Neuronal stem cell (in vitro differentiated cells): Measurements from ENCODE around the gene ZNF407.

Experiments used
- DNase-seq: peaks from one replicate; pipeline ENCODE4 v3.0.0-alpha.2; 2013; ENCODE audit warnings: low spot score
- H2AFZ ChIP-seq: one replicate; pipeline ENCODE4 v1.6.1; 2013; ENCODE audit warnings: mild to moderate bottlenecking, low read length, inconsistent platforms
- H2AK5ac ChIP-seq: 2 replicates; pipeline ENCODE4 v1.6.1; 2013; ENCODE audit warnings: low read depth, mild to moderate bottlenecking, inconsistent platforms, low read length, moderate library complexity, mixed read lengths
- H2BK120ac ChIP-seq: 2 replicates; pipeline ENCODE4 v1.6.1; 2013; ENCODE audit warnings: low read depth, mild to moderate bottlenecking, inconsistent platforms, low read length, moderate library complexity, mixed read lengths
- H2BK12ac ChIP-seq: one replicate; pipeline ENCODE4 v1.6.1; 2013; ENCODE audit warnings: low read length, inconsistent platforms
- H2BK15ac ChIP-seq: 2 replicates; pipeline ENCODE4 v1.6.1; 2013; ENCODE audit warnings: mild to moderate bottlenecking, low read length, inconsistent platforms, mixed read lengths
- H2BK5ac ChIP-seq: one replicate; pipeline ENCODE4 v1.6.1; 2013; ENCODE audit warnings: inconsistent platforms, mild to moderate bottlenecking, low read length, moderate library complexity
- H3K14ac ChIP-seq: one replicate; pipeline ENCODE4 v1.6.1; 2013; ENCODE audit warnings: low read length, inconsistent platforms
- H3K18ac ChIP-seq: 2 replicates; pipeline ENCODE4 v1.6.1; 2013; ENCODE audit warnings: low read length, inconsistent platforms
- H3K23ac ChIP-seq: 2 replicates; pipeline ENCODE4 v1.6.1; 2013; ENCODE audit warnings: low read depth, mild to moderate bottlenecking, mixed read lengths, low read length, inconsistent platforms; ENCODE audit not compliant: poor library complexity
- H3K27ac ChIP-seq: replicated peaks from 3 replicates; pipeline ENCODE4 v1.5.1; 2013; ENCODE audit warnings: low read length, inconsistent platforms
- H3K27me3 ChIP-seq, 3 experiments: 2 replicates each; pipeline ENCODE4 v1.6.1; 2013; ENCODE audit warnings: low read length in 3 of 3, mild to moderate bottlenecking in 2 of 3, inconsistent platforms in 1 of 3, low read depth in 1 of 3, mixed read lengths in 1 of 3, moderate library complexity in 1 of 3; ENCODE audit not compliant: control insufficient read depth in 3 of 3, insufficient read depth in 3 of 3
- H3K36me3 ChIP-seq, 2 donors: replicated peaks in 1 of 2; 2 replicates each; pipeline ENCODE4 v1.6.1; 2013; ENCODE audit warnings: low read length in 2 of 2; ENCODE audit not compliant: control insufficient read depth in 2 of 2, insufficient read depth in 2 of 2
- H3K4ac ChIP-seq: 2 replicates; pipeline ENCODE4 v1.6.1; 2013; ENCODE audit warnings: inconsistent platforms, mild to moderate bottlenecking, low read length, moderate library complexity
- H3K4me1 ChIP-seq, 2 donors: 1 replicate in 1 of 2; 2 replicates in 1 of 2; pipeline ENCODE4 v1.6.1; 2013; ENCODE audit warnings: low read length in 2 of 2, low read depth in 1 of 2; ENCODE audit not compliant: control insufficient read depth in 2 of 2, insufficient read depth in 1 of 2
- H3K4me2 ChIP-seq: one replicate; pipeline ENCODE4 v1.6.1; 2013; ENCODE audit warnings: mild to moderate bottlenecking, low read length, inconsistent platforms; ENCODE audit not compliant: insufficient read depth, poor library complexity, severe bottlenecking
- H3K4me3 ChIP-seq, 2 donors: 2 replicates each; pipeline ENCODE4 v1.5.1; 2013; ENCODE audit warnings: low read length in 2 of 2, mild to moderate bottlenecking in 2 of 2, inconsistent platforms in 1 of 2, moderate library complexity in 1 of 2
- H3K79me1 ChIP-seq: one replicate; pipeline ENCODE4 v1.6.1; 2013; ENCODE audit warnings: low read depth, mild to moderate bottlenecking, inconsistent platforms, low read length, moderate library complexity
- H3K9ac ChIP-seq: one replicate; pipeline ENCODE4 v1.6.1; 2013; ENCODE audit warnings: mild to moderate bottlenecking, low read depth, low read length, inconsistent platforms; ENCODE audit not compliant: poor library complexity
- H3K9me3 ChIP-seq, 2 donors: replicated peaks in 1 of 2; 2 replicates each; pipeline versions ENCODE3 to v1.6.1; 2013; ENCODE audit warnings: low read length in 2 of 2, mild to moderate bottlenecking in 2 of 2, inconsistent platforms in 1 of 2, low read depth in 1 of 2, mixed read lengths in 1 of 2, moderate library complexity in 1 of 2; ENCODE audit not compliant: control insufficient read depth in 2 of 2, insufficient read depth in 1 of 2
- H4K8ac ChIP-seq: one replicate; pipeline ENCODE4 v1.6.1; 2013; ENCODE audit warnings: low read depth, mild to moderate bottlenecking, inconsistent platforms, low read length, moderate library complexity
- H4K91ac ChIP-seq: one replicate; pipeline ENCODE4 v1.6.1; 2013; ENCODE audit warnings: low read length, low read depth, mild to moderate bottlenecking, inconsistent platforms; ENCODE audit not compliant: poor library complexity
- WGBS, 2 donors: extraction: QIAGEN DNeasy Blood & Tissue Kit; methylation state at CpG; one replicate each; pipeline ENCODE4 v1.1.7; 2013; ENCODE audit warnings: missing lambda C conversion rate in 2 of 2, mixed read lengths in 1 of 2; ENCODE audit not compliant: insufficient read length in 2 of 2, insufficient replicate concordance in 1 of 2; ENCODE audit errors: extremely low coverage in 2 of 2; 5-methylcytosine and 5-hydroxymethylcytosine counted together

The ZNF407 gene

DNA sequence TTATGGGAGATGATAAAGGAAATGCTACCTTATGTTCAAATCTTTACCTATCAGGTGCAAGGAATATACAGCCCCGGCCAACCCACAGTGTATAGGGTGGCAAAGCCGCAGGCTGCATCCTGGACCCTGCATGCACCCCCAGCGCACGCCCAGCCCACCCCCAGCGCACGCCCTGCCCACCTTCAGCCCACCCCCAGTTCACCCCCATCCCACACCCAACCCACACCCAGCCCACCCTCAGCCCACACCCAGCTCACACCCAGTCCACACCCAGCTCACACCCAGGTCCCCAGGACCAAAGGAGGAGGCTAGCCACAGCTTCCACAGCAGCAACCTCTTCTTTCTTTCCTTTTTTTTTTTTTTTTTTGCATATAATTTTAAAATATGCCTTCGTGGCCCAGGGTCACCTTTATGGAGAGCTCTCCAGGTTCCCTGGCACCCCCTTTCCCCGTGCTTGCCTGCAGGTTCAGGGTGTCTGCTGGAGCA is 490.4 kb downstream of the ZNF407 start:
- Histone ChIP-seq H2BK12ac (no peak overlapping the region), H3K4me1 (no peaks in the 10 kb centered on the region), H4K91ac (no peak overlapping the region), H3K36me3 (no peaks in the 10 kb centered on the region), H3K18ac (no peak overlapping the region), H3K23ac (no peak overlapping the region), H2BK120ac (no peak overlapping the region), H3K27me3 (no peaks in the 10 kb centered on the region), H2BK15ac (no peak overlapping the region), H3K4me2 (no peak overlapping the region), H2BK5ac (no peak overlapping the region), H3K4me3 (no peak overlapping the region), H3K9me3 (peaks cover under 1 to 9% of the 10 kb centered on the region in 2 donors), H3K79me1 (no peaks in the 10 kb centered on the region), H3K14ac (no peak overlapping the region), H3K27ac (no peak overlapping the region), H3K9ac (no peak overlapping the region), H2AK5ac (no peak overlapping the region), H4K8ac (no peak overlapping the region), H2AFZ (no peak overlapping the region), H3K4ac (no peak overlapping the region)
- no CpG with 5 or more reads among the region's 8 CpGs for WGBS, 2 donors
- DNase-seq, result no peak

DNA sequence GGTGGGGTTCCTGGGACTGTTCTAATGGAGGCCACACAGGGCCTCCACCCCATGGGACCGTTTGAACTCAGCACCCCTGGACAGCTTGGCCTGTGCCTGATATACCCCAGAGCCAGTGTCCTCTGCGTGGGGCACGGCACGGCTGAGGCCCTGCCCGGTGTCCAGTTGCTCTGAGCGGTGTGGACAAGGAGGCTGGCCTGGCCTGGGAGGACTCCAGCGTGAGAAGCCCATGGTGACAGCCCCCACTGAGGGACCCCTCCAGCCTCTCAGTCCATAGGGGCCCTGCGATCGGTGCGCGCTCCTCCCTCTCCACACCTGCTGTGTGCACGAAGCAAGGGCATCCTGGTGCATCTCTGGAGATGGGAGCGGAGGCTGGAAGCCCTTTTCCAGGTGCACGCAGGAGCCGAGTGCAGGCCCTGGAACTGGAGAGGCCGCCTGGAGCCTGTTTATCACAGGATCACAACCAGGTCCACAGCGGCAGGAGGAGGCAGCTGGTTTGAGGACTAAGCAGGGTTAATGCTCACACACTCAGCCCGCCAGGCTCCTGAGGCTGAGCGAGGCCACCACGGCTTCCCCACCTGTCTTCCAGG is 491.0 kb downstream of the ZNF407 start:
- Histone ChIP-seq H3K27ac (no peak overlapping the region), H3K9ac (peak overlapping the region; percentile 56), H3K4me2 (no peak overlapping the region), H3K27me3 (no peaks in the 10 kb centered on the region), H3K9me3 (peaks cover 0 to 9% of the 10 kb centered on the region in 2 donors), H3K23ac (peak overlapping the region; percentile 47), H2BK5ac (peak overlapping the region; percentile 30), H3K14ac (no peak overlapping the region), H4K91ac (no peak overlapping the region), H2BK120ac (no peak overlapping the region), H4K8ac (no peak overlapping the region), H3K36me3 (no peaks in the 10 kb centered on the region), H2AK5ac (peak overlapping the region; percentile 84), H3K18ac (peak overlapping the region; percentile 51), H3K4me3 (no peak overlapping the region), H3K4me1 (no peaks in the 10 kb centered on the region), H2BK15ac (no peak overlapping the region), H2BK12ac (peak overlapping the region; percentile 50), H3K79me1 (no peaks in the 10 kb centered on the region), H2AFZ (no peak overlapping the region), H3K4ac (peak overlapping the region; percentile 55)
- no peak for DNase-seq
- no CpG with 5 or more reads among the region's 20 CpGs for WGBS, 2 donors

DNA sequence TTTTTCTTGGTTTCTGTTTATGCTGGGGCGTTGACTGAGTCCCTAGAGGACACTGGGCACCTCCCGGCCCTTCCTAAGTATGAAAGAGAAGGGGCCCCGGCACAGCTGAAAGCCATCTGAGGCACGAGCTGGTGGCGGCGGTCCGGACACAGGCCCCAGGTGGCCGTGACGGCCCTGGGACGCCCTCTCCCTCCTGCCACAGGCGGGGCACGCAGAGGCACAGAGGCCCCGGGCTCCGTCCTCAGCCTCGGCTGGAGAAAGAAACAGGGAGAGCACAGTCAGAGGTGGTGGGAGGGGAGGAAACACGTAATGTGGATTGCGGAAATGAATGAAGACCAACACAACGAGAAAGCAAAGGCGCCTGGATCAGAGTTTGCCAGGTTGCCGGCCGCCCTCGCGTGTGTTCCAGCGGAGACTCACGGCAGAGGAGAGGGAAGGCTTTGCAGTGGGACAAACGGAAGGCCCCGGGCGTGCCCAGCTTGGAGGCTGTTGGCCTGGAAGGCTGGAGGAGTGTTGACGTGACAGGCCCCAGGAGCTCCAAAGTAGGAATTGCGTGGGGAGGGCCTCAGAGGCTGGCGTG is 492.2 kb downstream of the ZNF407 start:
- no peak overlapping the region for H4K8ac ChIP-seq
- peak overlapping the region; percentile 41 for H3K18ac ChIP-seq
- no peak overlapping the region for H3K4ac ChIP-seq
- H3K9me3 ChIP-seq, result peaks cover 0 to 9% of the 10 kb centered on the region in 2 donors
- no peak overlapping the region for H2BK5ac ChIP-seq
- no peaks in the 10 kb centered on the region for H3K79me1 ChIP-seq
- H3K9ac ChIP-seq, result no peak overlapping the region
- peak overlapping the region; percentile 43 for H2BK12ac ChIP-seq
- no peaks in the 10 kb centered on the region for H3K4me1 ChIP-seq
- no peak overlapping the region for H2BK120ac ChIP-seq
- H3K14ac ChIP-seq, result no peak overlapping the region
- no CpG with 5 or more reads among the region's 31 CpGs for WGBS, 2 donors
- no peaks in the 10 kb centered on the region for H3K27me3 ChIP-seq
- H2BK15ac ChIP-seq, result no peak overlapping the region
- H4K91ac ChIP-seq, result no peak overlapping the region
- no peak overlapping the region for H3K4me2 ChIP-seq
- H3K4me3 ChIP-seq, result no peak overlapping the region
- H2AFZ ChIP-seq, result peak overlapping the region; percentile 66
- H3K27ac ChIP-seq, result no peak overlapping the region
- DNase-seq, result no peak
- no peaks in the 10 kb centered on the region for H3K36me3 ChIP-seq
- no peak overlapping the region for H2AK5ac ChIP-seq
- H3K23ac ChIP-seq, result no peak overlapping the region

DNA sequence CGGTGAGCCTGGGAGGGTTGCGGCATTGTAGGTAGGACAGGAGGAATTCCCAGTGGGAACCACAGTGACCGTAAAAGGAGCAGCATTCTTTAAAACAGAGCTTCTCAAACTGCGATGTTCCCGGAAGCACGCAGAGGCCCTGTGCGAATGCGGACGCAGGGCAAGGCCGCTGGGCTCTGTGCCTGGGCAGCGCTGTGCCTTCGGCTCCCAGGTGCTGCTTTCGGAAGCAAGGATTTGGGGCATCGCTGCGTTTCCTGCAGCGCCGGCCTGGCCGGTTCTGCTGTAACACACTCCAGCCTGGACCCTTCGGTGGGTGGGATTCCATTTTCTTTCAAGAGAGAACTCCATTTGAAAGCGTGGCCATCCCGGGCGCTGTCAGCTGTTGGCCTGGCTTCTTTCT is 492.7 kb downstream of the ZNF407 start:
- no peak overlapping the region for H3K4ac ChIP-seq
- peaks cover 0 to 9% of the 10 kb centered on the region in 2 donors for H3K9me3 ChIP-seq
- no CpG with 5 or more reads among the region's 22 CpGs for WGBS, 2 donors
- no peak overlapping the region for H2BK5ac ChIP-seq
- DNase-seq, result no peak
- H2BK120ac ChIP-seq, result no peak overlapping the region
- H3K4me3 ChIP-seq, result no peak overlapping the region
- H3K23ac ChIP-seq, result no peak overlapping the region
- H3K36me3 ChIP-seq, result no peaks in the 10 kb centered on the region
- peak overlapping the region; percentile 66 for H2AFZ ChIP-seq
- no peaks in the 10 kb centered on the region for H3K4me1 ChIP-seq
- H4K91ac ChIP-seq, result no peak overlapping the region
- H3K14ac ChIP-seq, result peak overlapping the region; percentile 47
- no peaks in the 10 kb centered on the region for H3K79me1 ChIP-seq
- H3K9ac ChIP-seq, result no peak overlapping the region
- H4K8ac ChIP-seq, result no peak overlapping the region
- H3K27me3 ChIP-seq, result no peaks in the 10 kb centered on the region
- H2AK5ac ChIP-seq, result no peak overlapping the region
- H3K18ac ChIP-seq, result peak overlapping the region; percentile 67
- H3K4me2 ChIP-seq, result no peak overlapping the region
- H2BK12ac ChIP-seq, result no peak overlapping the region
- H2BK15ac ChIP-seq, result no peak overlapping the region
- H3K27ac ChIP-seq, result no peak overlapping the region
